H1 (cell line): ENCODE measurements around the gene THBS1.

Source experiments
- E2F6 ChIP-seq: IDR thresholded peaks from 2 replicates; pipeline ENCODE4 v1.6.1; 2012; ENCODE audit warnings: inconsistent platforms
- POLR2A ChIP-seq, 2 experiments: IDR thresholded peaks; 1 replicate in 1 of 2; 2 replicates in 1 of 2; pipeline ENCODE4 v1.6.1; 2011; ENCODE audit warnings: low read depth in 2 of 2, low read length in 2 of 2, mild to moderate bottlenecking in 2 of 2; ENCODE audit errors: control extremely low read depth in 1 of 2
- SIX5 ChIP-seq: IDR thresholded peaks from 2 replicates; pipeline ENCODE4 v1.6.1; 2011; ENCODE audit warnings: mild to moderate bottlenecking, low read depth, low read length
- TF ChIP-seq, protein P1 (sequence below), 3 experiments: IDR thresholded peaks; 1 replicate in 2 of 3; 2 replicates in 1 of 3; pipeline versions ENCODE4 v1.5.1 to v1.6.1; 2011; ENCODE audit warnings: low read length in 3 of 3, mild to moderate bottlenecking in 3 of 3, inconsistent platforms in 2 of 3, low read depth in 1 of 3, moderate library complexity in 1 of 3; ENCODE audit not compliant: insufficient read depth in 1 of 3; ENCODE audit errors: control extremely low read depth in 1 of 3

- TF ChIP-seq SIX5 (no peak), E2F6 (no peak), POLR2A (IDR thresholded peaks at IDR 0.05; ENCODE audit: control extremely low read depth in 1 of 2, low read depth in 2 of 2, low read length in 2 of 2) (no peak)
- TF ChIP-seq, protein P1, sequence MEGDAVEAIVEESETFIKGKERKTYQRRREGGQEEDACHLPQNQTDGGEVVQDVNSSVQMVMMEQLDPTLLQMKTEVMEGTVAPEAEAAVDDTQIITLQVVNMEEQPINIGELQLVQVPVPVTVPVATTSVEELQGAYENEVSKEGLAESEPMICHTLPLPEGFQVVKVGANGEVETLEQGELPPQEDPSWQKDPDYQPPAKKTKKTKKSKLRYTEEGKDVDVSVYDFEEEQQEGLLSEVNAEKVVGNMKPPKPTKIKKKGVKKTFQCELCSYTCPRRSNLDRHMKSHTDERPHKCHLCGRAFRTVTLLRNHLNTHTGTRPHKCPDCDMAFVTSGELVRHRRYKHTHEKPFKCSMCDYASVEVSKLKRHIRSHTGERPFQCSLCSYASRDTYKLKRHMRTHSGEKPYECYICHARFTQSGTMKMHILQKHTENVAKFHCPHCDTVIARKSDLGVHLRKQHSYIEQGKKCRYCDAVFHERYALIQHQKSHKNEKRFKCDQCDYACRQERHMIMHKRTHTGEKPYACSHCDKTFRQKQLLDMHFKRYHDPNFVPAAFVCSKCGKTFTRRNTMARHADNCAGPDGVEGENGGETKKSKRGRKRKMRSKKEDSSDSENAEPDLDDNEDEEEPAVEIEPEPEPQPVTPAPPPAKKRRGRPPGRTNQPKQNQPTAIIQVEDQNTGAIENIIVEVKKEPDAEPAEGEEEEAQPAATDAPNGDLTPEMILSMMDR (IDR thresholded peaks at IDR 0.05; ENCODE audit: control extremely low read depth in 1 of 3, insufficient read depth in 1 of 3, low read depth in 1 of 3, low read length in 3 of 3) = no peak
These were observed 8.4 kb downstream of the THBS1 start for GRCh38 chr15:39589193-39589814.
